ENCODE data around the gene SPRR4. TPM values are rescaled to one million over a fixed set of nuclear protein-coding genes. Genes with fewer than 3 reads are reported as not detected.

SPRR4 gene
- total and polyA plus RNA-seq, 10 of the 15 experiments (the other 5 are each of a cell fraction or from before 2014, with no cell fraction given): not detected

GRCh38 chr1:152980676-152981075, 10.2 kb downstream of the SPRR4 start (continued):
- TF ChIP-seq ZNF384 (IDR thresholded peaks at IDR 0.05; ENCODE audit: borderline replicate concordance, low read depth, low read length): no peak
- no peak for TF ChIP-seq E4F1 (IDR thresholded peaks at IDR 0.05; ENCODE audit: borderline replicate concordance, partially characterized antibody)
- no peak for TF ChIP-seq MEF2B (IDR thresholded peaks at IDR 0.05; ENCODE audit: partially characterized antibody, poor library complexity, severe bottlenecking)
- TF ChIP-seq HSF1 (IDR thresholded peaks at IDR 0.05; ENCODE audit: low read depth, low read length): no peak
- TF ChIP-seq SUPT20H (IDR thresholded peaks at IDR 0.05; ENCODE audit: borderline replicate concordance, control insufficient read depth, low read depth, low read length): no peak
- TF ChIP-seq, protein P1, sequence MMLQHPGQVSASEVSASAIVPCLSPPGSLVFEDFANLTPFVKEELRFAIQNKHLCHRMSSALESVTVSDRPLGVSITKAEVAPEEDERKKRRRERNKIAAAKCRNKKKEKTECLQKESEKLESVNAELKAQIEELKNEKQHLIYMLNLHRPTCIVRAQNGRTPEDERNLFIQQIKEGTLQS (IDR thresholded peaks at IDR 0.05; ENCODE audit: borderline replicate concordance, extremely low read depth, low read depth, low read length): no peak
- no peak for TF ChIP-seq TAF1 (IDR thresholded peaks at IDR 0.05; ENCODE audit: borderline replicate concordance, low read depth, low read length)
- no peak for TF ChIP-seq ZNF274 (IDR thresholded peaks at IDR 0.05; ENCODE audit: insufficient read depth, insufficient read length)
- TF ChIP-seq NFYA (IDR thresholded peaks at IDR 0.05; ENCODE audit: borderline replicate concordance, low read depth, low read length): no peak
- no peak for TF ChIP-seq SMAD5 (IDR thresholded peaks at IDR 0.05; ENCODE audit: low read depth)

Measured in GM12878 (cell line).